ENCODE results near the gene CIRBP. TPM values are rescaled to one million over a fixed set of nuclear protein-coding genes. Genes with fewer than 3 reads are reported as not detected.

The CIRBP gene
- total RNA-seq, 1 donor from 2014 or later: 462 TPM

GRCh38 chr19:1236576-1236975, 32.6 kb upstream of the CIRBP start:
- Mint-ChIP-seq H3K36me3 (ENCODE audit: insufficient read depth) (peaks cover 4% of the 10 kb centered on the region), H3K4me3 (ENCODE audit: low read depth) (peak overlapping the region; percentile 35), H3K9me3 (ENCODE audit: low read depth) (no peaks in the 10 kb centered on the region), H3K27ac (no peak overlapping the region), H3K4me1 (ENCODE audit: low read depth) (peaks cover 9% of the 10 kb centered on the region), H3K27me3 (no peaks in the 10 kb centered on the region)
- DNase-seq (ENCODE audit: low spot score, unreplicated experiment): no peak
- TF ChIP-seq, protein P1, sequence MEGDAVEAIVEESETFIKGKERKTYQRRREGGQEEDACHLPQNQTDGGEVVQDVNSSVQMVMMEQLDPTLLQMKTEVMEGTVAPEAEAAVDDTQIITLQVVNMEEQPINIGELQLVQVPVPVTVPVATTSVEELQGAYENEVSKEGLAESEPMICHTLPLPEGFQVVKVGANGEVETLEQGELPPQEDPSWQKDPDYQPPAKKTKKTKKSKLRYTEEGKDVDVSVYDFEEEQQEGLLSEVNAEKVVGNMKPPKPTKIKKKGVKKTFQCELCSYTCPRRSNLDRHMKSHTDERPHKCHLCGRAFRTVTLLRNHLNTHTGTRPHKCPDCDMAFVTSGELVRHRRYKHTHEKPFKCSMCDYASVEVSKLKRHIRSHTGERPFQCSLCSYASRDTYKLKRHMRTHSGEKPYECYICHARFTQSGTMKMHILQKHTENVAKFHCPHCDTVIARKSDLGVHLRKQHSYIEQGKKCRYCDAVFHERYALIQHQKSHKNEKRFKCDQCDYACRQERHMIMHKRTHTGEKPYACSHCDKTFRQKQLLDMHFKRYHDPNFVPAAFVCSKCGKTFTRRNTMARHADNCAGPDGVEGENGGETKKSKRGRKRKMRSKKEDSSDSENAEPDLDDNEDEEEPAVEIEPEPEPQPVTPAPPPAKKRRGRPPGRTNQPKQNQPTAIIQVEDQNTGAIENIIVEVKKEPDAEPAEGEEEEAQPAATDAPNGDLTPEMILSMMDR (IDR thresholded peaks at IDR 0.05; ENCODE audit: unreplicated experiment): no peak

- TF ChIP-seq, protein P1 (IDR thresholded peaks at IDR 0.05; ENCODE audit: unreplicated experiment): no peak
- DNase-seq (ENCODE audit: low spot score, unreplicated experiment): no peak
- Mint-ChIP-seq H3K36me3 (ENCODE audit: insufficient read depth) (peaks cover 2% of the 10 kb centered on the region), H3K27ac (no peak overlapping the region), H3K4me3 (ENCODE audit: low read depth) (peak overlapping the region; percentile 61), H3K9me3 (ENCODE audit: low read depth) (no peaks in the 10 kb centered on the region), H3K27me3 (no peaks in the 10 kb centered on the region), H3K4me1 (ENCODE audit: low read depth) (peaks cover 9% of the 10 kb centered on the region)
These were observed 32.0 kb upstream of the CIRBP start for GRCh38 chr19:1237027-1237659.

GRCh38 chr19:1237754-1238368, 31.3 kb upstream of the CIRBP start, which contains the start of gene CBARP:
CBARP (minus strand) TSS chr19:1238005; CDS start chr19:1236100, 1,905 bp downstream.
- DNase-seq (ENCODE audit: low spot score, unreplicated experiment): no peak
- Mint-ChIP-seq H3K4me3 (ENCODE audit: low read depth) (peak within 1 kb of the TSS; percentile 76), H3K4me1 (ENCODE audit: low read depth) (peaks cover 11% of the 10 kb centered on the region), H3K27me3 (no peaks in the 10 kb centered on the region), H3K9me3 (ENCODE audit: low read depth) (no peaks in the 10 kb centered on the region), H3K27ac (peak within 1 kb of the TSS; percentile 89), H3K36me3 (ENCODE audit: insufficient read depth) (no peaks in the 10 kb centered on the region)
- TF ChIP-seq, protein P1 (IDR thresholded peaks at IDR 0.05; ENCODE audit: unreplicated experiment): no peak

GRCh38 chr19:1238369-1239303, 30.5 kb upstream of the CIRBP start:
- Mint-ChIP-seq H3K4me3 (ENCODE audit: low read depth) (peak overlapping the region; percentile 76), H3K36me3 (ENCODE audit: insufficient read depth) (no peaks in the 10 kb centered on the region), H3K4me1 (ENCODE audit: low read depth) (peaks cover 11% of the 10 kb centered on the region), H3K9me3 (ENCODE audit: low read depth) (no peaks in the 10 kb centered on the region), H3K27me3 (no peaks in the 10 kb centered on the region), H3K27ac (peak overlapping the region; percentile 89)
- DNase-seq (ENCODE audit: low spot score, unreplicated experiment): no peak
- TF ChIP-seq, protein P1 (IDR thresholded peaks at IDR 0.05; ENCODE audit: unreplicated experiment): no peak

DNA sequence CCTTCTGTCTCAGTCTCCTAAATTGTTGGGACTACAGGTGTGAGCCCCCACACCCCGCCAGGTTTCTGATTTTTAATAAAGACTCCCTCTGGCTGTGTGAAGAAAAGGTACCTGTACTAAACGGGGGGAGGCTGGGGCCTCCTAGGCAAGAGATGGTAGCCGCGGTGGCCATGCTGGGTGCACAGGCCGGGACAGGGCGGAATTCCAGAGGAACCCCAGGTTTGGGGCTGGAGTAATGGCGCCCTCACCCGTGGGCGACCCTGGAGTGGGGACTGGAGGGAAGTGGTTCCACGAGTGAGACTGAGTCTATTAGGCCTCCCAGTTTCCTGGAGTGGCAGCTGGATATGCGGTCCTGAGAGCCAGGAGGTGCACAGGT, 29.7 kb upstream of the CIRBP start:
- H3K27me3 Mint-ChIP-seq: no peaks in the 10 kb centered on the region
- peaks cover 11% of the 10 kb centered on the region for H3K4me1 Mint-ChIP-seq (ENCODE audit: low read depth)
- no peaks in the 10 kb centered on the region for H3K9me3 Mint-ChIP-seq (ENCODE audit: low read depth)
- peak overlapping the region; percentile 76 for H3K4me3 Mint-ChIP-seq (ENCODE audit: low read depth)
- H3K27ac Mint-ChIP-seq: peak overlapping the region; percentile 89
- TF ChIP-seq, protein P1 (IDR thresholded peaks at IDR 0.05; ENCODE audit: unreplicated experiment): no peak
- no peak for DNase-seq (ENCODE audit: low spot score, unreplicated experiment)
- H3K36me3 Mint-ChIP-seq (ENCODE audit: insufficient read depth): no peaks in the 10 kb centered on the region

All from progenitor cell of endocrine pancreas (in vitro differentiated cells).